HEK293 (cell line): Measurements from ENCODE around the gene HPX.

Experiments
- CTCF ChIP-seq: fragments of 450-650 bp; formaldehyde crosslinking; IDR thresholded peaks from 2 replicates; pipeline ENCODE4 v1.5.1; 2016; ENCODE audit warnings: missing biosample characterization, missing genetic modification characterization
- INSM2 ChIP-seq: fragments of 450-650 bp; formaldehyde crosslinking; IDR thresholded peaks from 2 replicates; pipeline ENCODE4 v1.5.1; 2016; ENCODE audit warnings: missing biosample characterization, missing genetic modification characterization
- KLF10 ChIP-seq: fragments of 450-650 bp; IDR thresholded peaks from 2 replicates; pipeline ENCODE4 v1.5.1; 2018; ENCODE audit warnings: missing biosample characterization, mild to moderate bottlenecking, missing genetic modification characterization
- REPIN1 ChIP-seq: fragments of 450-650 bp; formaldehyde crosslinking; IDR thresholded peaks from 2 replicates; pipeline ENCODE4 v1.5.1; 2017; ENCODE audit warnings: missing biosample characterization, missing genetic modification characterization, low read depth
- REST ChIP-seq: fragments of 450-650 bp; formaldehyde crosslinking; IDR thresholded peaks from 2 replicates; pipeline ENCODE4 v1.5.1; 2016; ENCODE audit warnings: missing biosample characterization, missing genetic modification characterization
- YY1 ChIP-seq: fragments of 450-650 bp; formaldehyde crosslinking; IDR thresholded peaks from 2 replicates; pipeline ENCODE4 v1.5.1; 2018; ENCODE audit warnings: missing biosample characterization, missing genetic modification characterization
- ZBTB17 ChIP-seq: fragments of 450-650 bp; formaldehyde crosslinking; IDR thresholded peaks from 2 replicates; pipeline ENCODE4 v1.5.1; 2016; ENCODE audit warnings: missing biosample characterization, missing genetic modification characterization
- ZBTB26 ChIP-seq: fragments of 450-650 bp; formaldehyde crosslinking; optimal IDR thresholded peaks from 2 replicates; pipeline ENCODE3; 2016; ENCODE audit warnings: missing biosample characterization, mild to moderate bottlenecking, missing genetic modification characterization
- ZNF302 ChIP-seq: fragments of 450-650 bp; formaldehyde crosslinking; IDR thresholded peaks from 2 replicates; pipeline ENCODE4 v1.5.1; 2016; ENCODE audit warnings: missing biosample characterization, missing genetic modification characterization, low read depth
- ZNF404 ChIP-seq: fragments of 450-650 bp; formaldehyde crosslinking; IDR thresholded peaks from 2 replicates; pipeline ENCODE4 v1.5.1; 2017; ENCODE audit warnings: missing biosample characterization, missing genetic modification characterization

- no peak for TF ChIP-seq ZBTB26 (tag by site-specific recombination)
- TF ChIP-seq ZBTB17 (tag by site-specific recombination) = no peak
- TF ChIP-seq CTCF (tag by site-specific recombination) = no peak
- no peak for TF ChIP-seq KLF10
- TF ChIP-seq ZNF404 (tag by site-specific recombination) = no peak
- TF ChIP-seq REST (tag by site-specific recombination) = no peak
- no peak for TF ChIP-seq REPIN1 (tag by site-specific recombination)
- TF ChIP-seq INSM2 (tag by site-specific recombination) = no peak
- TF ChIP-seq ZNF302 (tag by site-specific recombination) = no peak
- TF ChIP-seq YY1 (tag by site-specific recombination) = no peak
These were observed 45.5 kb upstream of the HPX start for GRCh38 chr11:6486256-6486655.
